Mucosa of descending colon (tissue), 3 donors: ENCODE results near the gene RNF34. TPM values are rescaled to one million over a fixed set of nuclear protein-coding genes. Genes with fewer than 3 reads are reported as not detected.

Experiments used
- ATAC-seq: fragments of 200-7000 bp; cut with Tn5 transposase; one replicate; pipeline ENCODE4 v1.9.1; 2020; ENCODE audit warnings: mild to moderate bottlenecking, moderate library complexity
- DNase-seq, 3 donors: peaks; one replicate each; pipeline ENCODE4 v3.0.0-alpha.2; 2020
- H3K36me3 ChIP-seq: fragments of 200-600 bp; one replicate; pipeline ENCODE4 v1.8.0; 2021; ENCODE audit warnings: low read depth, mild to moderate bottlenecking
- H3K4me1 ChIP-seq: fragments of 200-600 bp; one replicate; pipeline ENCODE4 v1.8.0; 2021; ENCODE audit warnings: low read depth, mild to moderate bottlenecking
- H3K4me3 ChIP-seq: fragments of 200-600 bp; one replicate; pipeline ENCODE4 v1.8.0; 2021; ENCODE audit warnings: mild to moderate bottlenecking
- H3K9me3 ChIP-seq: fragments of 200-600 bp; one replicate; pipeline ENCODE4 v1.8.0; 2021; ENCODE audit warnings: mild to moderate bottlenecking
- intact Hi-C, 2 donors: fragments of 100-400 bp; cut with DNase I in 1 of 2; cut with micrococcal nuclease in 1 of 2; formaldehyde crosslinking; loops; one replicate each; pipeline versions ENCODE4 v1.11.0 to v1.11.1; 2022; cut with DNase I, micrococcal nuclease
- total RNA-seq, 3 donors: library from RNA; stranded (reverse); fragmentation: NEBNext Ultra II Directional in 2 of 3; extraction: Animal tissue kit (Norgen Biotek cat#: 25700) in 2 of 3; gene quantifications; one replicate each; pipeline versions ENCODE4 v1.2.1 to v1.2.4, GENCODE V29; 2021 to 2023
- TF ChIP-seq, protein P1 (sequence below): fragments of 200-600 bp; IDR thresholded peaks from one replicate; pipeline ENCODE4 v1.8.0; 2022; ENCODE audit warnings: antibody characterized with exemption, mild to moderate bottlenecking
- donor health status: DM: no; HTN: no; CAD: no; lungs with moderate emphysema.
- donor health status: DM: no; HTN: no; CAD: no.
- donor health status: DM: no; HTN: yes; CAD: no.

Gene RNF34
- total RNA-seq, 3 donors from 2014 or later, result 44.4 to 50.8 (median 46.8) TPM

DNA sequence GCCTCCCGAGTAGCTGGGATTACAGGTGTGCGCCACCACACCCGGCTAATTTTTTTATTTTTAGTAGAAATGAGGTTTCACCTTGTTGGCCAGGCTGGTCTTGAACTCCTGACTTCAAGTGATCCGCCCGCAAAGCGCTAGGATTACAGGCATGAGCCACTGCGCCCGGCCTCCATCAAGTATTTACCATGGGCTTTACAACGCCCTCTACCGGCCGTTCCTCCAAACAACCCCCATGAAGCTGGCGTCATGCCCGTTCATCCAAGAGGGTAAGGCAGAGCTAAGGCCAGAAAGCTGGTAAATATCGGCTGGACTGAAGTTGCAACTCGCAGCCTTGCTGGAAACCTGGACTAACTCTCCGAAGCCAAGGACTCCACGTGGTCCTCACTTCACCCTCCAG, 41.6 kb downstream of the RNF34 start:
- TF ChIP-seq, protein P1, sequence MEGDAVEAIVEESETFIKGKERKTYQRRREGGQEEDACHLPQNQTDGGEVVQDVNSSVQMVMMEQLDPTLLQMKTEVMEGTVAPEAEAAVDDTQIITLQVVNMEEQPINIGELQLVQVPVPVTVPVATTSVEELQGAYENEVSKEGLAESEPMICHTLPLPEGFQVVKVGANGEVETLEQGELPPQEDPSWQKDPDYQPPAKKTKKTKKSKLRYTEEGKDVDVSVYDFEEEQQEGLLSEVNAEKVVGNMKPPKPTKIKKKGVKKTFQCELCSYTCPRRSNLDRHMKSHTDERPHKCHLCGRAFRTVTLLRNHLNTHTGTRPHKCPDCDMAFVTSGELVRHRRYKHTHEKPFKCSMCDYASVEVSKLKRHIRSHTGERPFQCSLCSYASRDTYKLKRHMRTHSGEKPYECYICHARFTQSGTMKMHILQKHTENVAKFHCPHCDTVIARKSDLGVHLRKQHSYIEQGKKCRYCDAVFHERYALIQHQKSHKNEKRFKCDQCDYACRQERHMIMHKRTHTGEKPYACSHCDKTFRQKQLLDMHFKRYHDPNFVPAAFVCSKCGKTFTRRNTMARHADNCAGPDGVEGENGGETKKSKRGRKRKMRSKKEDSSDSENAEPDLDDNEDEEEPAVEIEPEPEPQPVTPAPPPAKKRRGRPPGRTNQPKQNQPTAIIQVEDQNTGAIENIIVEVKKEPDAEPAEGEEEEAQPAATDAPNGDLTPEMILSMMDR, result no peak
- no peaks in the 10 kb centered on the region for H3K36me3 ChIP-seq
- H3K4me3 ChIP-seq, result no peak overlapping the region
- H3K9me3 ChIP-seq, result no peaks in the 10 kb centered on the region
- peak in 1 of 3 donors; percentile 46 for DNase-seq
- intact Hi-C loops, result loop anchor here (5.0 to 10.0 kb wide), 2 partner anchors 104 to 107 kb away; no protein-coding TSS in a partner anchor
- ATAC-seq, result no peak
- H3K4me1 ChIP-seq, result peaks cover 13% of the 10 kb centered on the region

DNA sequence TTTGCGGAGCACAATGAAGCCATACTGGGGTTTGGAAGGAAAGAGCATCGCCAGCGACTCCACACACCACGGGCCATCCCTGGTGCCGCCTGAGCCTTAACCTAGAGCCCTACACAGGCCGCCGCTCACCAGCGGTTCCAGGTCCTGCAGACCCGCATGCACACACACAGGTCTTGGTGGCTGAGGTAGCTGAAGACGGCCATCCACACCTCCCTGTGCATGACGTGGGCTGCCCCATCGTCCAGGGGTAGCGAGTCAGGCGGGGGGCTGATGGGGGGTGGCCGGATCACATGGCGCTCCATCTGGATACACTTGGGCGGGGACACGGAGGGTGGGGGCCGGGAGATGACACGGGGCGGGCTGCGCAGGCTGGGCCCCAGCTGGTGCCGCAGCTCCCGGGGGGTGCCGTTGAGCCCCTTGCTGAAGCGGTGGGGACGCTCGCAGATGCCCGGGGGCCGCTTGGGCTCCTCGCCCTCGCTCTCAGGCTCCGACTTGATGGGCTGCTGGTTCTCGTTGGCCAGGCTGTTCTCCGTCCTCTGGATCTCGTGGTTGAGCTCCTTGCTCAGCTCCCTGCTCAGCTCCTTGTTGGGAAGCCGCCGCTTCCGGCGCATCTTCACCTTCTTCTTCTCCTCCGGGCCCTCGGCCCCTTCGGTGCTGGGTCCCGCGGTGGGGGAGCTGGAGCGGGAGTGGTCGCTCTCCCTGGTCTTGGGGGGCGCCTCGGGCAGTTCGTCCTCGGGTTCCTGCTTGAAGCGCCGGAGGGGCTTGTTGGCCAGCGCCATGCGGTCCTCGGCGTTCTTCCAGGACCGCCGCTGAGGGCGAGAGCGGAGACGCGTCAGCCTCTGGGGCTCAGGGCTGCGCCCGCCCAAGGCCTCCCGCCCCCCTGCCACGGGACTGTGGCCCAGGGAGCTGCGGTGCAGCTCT, 42.4 kb downstream of the RNF34 start:
- intact Hi-C loops, result loop anchor here (5.0 to 10.0 kb wide), 2 partner anchors 105 to 107 kb away; no protein-coding TSS in a partner anchor
- no peak for DNase-seq
- no peaks in the 10 kb centered on the region for H3K36me3 ChIP-seq
- TF ChIP-seq, protein P1, result no peak
- no peaks in the 10 kb centered on the region for H3K9me3 ChIP-seq
- ATAC-seq, result no peak
- H3K4me1 ChIP-seq, result peaks cover 13% of the 10 kb centered on the region
- no peak overlapping the region for H3K4me3 ChIP-seq

DNA sequence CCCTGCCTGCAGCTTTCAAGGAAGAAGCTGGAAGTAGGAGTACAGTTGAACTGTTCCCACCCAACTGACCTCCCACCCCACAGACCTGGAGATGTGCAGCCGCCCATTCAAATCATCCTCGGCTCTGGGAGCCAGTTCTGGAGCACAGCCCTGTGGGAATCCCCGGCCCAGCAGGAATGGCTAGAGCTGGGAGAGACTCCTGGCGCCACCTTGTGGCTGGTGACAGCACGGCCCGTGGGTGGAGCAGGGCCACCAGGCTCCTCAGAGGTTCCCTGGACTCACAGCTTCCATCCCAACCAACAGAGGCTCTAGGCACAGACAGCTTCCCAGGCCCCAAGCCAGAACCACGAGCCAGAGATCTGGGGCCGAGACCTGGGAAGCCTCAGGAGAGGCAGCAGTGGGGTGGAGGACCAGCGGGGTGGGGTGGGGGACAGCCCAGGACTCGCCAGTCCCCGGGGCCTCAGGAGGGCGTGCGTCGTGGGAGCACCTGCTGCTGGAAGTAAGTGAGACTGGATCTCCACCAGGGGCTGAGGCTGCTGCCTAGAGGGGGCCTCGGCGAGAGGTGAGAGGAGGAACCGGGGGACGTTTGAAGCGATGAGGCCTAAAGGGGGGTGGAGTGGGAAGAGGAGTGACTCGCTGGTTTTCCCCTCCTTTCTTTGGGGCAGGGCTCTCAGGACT, 43.4 kb downstream of the RNF34 start:
- peak; percentile 83 to 92 (median 91) for DNase-seq
- H3K9me3 ChIP-seq, result no peaks in the 10 kb centered on the region
- TF ChIP-seq, protein P1, result peak; percentile 79
- intact Hi-C loops, result loop anchor here (5.0 to 10.0 kb wide), 2 partner anchors 106 to 109 kb away; no protein-coding TSS in a partner anchor
- peaks cover 13% of the 10 kb centered on the region for H3K4me1 ChIP-seq
- peak; percentile 94 for ATAC-seq
- H3K36me3 ChIP-seq, result no peaks in the 10 kb centered on the region
- no peak overlapping the region for H3K4me3 ChIP-seq

DNA sequence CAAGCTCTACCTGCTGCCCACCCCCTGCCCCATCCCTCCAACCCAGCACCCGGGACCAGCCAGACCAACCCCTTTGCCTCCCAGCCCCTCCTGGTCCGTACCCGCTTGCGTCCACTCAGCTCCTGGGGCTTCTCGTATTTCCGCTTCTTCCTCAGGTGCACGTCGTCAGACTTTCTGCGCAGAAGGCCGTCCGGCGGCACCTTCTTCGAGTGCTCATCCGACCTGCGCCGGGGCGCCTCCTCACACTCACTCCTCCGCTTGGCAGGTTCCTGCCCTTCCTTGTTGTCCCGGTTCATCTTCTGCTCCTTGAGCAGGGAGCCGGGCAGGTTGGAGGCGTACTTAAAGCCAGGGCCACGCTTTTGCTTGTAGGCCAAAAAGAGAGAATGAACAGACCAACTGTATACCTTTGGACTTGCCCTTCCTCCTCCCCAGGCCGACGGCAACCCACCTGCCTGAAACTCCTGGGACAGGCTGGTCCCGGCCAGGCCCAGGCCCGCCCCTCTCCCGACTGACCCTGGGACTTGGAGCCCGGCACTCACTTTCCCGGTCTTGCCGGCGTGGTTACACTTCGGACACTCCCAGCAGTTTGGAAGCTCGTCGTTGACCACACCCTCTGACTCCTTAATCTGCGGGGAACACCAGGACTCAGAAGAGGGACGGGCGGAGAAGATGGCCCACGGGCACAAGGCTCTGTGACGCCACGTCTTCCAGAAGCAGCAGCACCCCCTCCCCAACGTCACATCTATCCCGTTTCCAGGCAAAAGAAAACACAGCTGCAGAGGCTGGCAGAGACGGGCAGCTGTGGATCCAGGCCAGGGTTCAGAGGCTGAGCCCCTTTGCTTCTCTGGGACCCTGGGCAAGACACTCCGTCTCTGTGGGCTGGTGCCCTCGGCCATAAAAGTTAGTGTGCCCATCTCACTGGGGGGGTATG, 44.3 kb downstream of the RNF34 start:
- intact Hi-C loops, result loop anchor here (5.0 to 10.0 kb wide), 2 partner anchors 107 to 109 kb away; no protein-coding TSS in a partner anchor
- Histone ChIP-seq H3K36me3 (no peaks in the 10 kb centered on the region), H3K4me3 (no peak overlapping the region), H3K4me1 (peaks cover 13% of the 10 kb centered on the region), H3K9me3 (no peaks in the 10 kb centered on the region)
- TF ChIP-seq, protein P1, result no peak
- peak; percentile 39 to 75 (median 67) for DNase-seq
- ATAC-seq, result peak; percentile 73

DNA sequence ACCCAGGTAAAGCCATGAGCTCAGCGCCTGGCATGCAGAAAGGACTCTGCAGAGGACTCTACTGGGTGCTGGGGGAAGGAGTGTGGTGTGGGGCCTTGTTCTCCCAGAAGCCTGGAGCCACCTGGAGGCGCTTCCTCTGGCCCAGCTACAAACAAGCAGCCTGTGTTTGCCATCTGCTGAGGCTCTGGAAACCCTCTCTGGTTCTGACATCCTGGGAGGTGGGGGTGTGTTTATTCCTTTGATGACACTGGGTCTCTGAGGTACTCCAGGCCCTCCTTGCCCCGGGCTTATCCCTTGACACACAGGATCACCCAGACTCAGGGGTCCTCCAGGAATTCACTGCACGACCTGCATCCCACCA, 44.9 kb downstream of the RNF34 start:
- TF ChIP-seq, protein P1, result no peak

More for the DNA sequence above, 44.9 kb downstream of the RNF34 start:
- no peak for DNase-seq
- Histone ChIP-seq H3K4me3 (no peak overlapping the region), H3K9me3 (no peaks in the 10 kb centered on the region), H3K36me3 (no peaks in the 10 kb centered on the region), H3K4me1 (peaks cover 13% of the 10 kb centered on the region)
- intact Hi-C loops, result loop anchor here (5.0 to 10.0 kb wide), 2 partner anchors 108 to 110 kb away; no protein-coding TSS in a partner anchor
- ATAC-seq, result peak; percentile 6
